Progenitor cell of endocrine pancreas (in vitro differentiated cells): ENCODE measurements around the gene MAGEB1. TPM values are rescaled to one million over a fixed set of nuclear protein-coding genes. Genes with fewer than 3 reads are reported as not detected.

Source experiments
- DNase-seq: peaks from one replicate; pipeline ENCODE4 v3.0.0; 2021; ENCODE audit warnings: low spot score; ENCODE audit not compliant: unreplicated experiment
- H3K27ac Mint-ChIP-seq: 2 replicates; pipeline ENCODE4 v1.8.0; 2021; ENCODE audit warnings: mild to moderate bottlenecking, moderate library complexity, mixed read lengths
- H3K27me3 Mint-ChIP-seq: 2 replicates; pipeline ENCODE4 v1.8.0; 2021; ENCODE audit warnings: mixed read lengths
- H3K36me3 Mint-ChIP-seq: 2 replicates; pipeline ENCODE4 v1.8.0; 2022; ENCODE audit warnings: mixed read lengths; ENCODE audit not compliant: insufficient read depth
- H3K4me1 Mint-ChIP-seq: 2 replicates; pipeline ENCODE4 v1.8.0; 2021; ENCODE audit warnings: low read depth, mixed read lengths
- H3K4me3 Mint-ChIP-seq: 2 replicates; pipeline ENCODE4 v1.8.0; 2021; ENCODE audit warnings: low read depth, mild to moderate bottlenecking, moderate library complexity, mixed read lengths
- H3K9me3 Mint-ChIP-seq: 2 replicates; pipeline ENCODE4 v1.8.0; 2021; ENCODE audit warnings: low read depth, mixed read lengths
- long read RNA-seq: library from polyadenylated mRNA; unstranded; transcript quantifications from one replicate; pipeline ENCODE4 v2.0.0, GENCODE V29; 2020
- total RNA-seq: library from RNA; stranded (reverse); gene quantifications from 2 replicates; pipeline ENCODE4 v1.2.1, GENCODE V29; 2021
- TF ChIP-seq, protein P1 (sequence below): fragments of 200-600 bp; sonication (generic); IDR thresholded peaks from one replicate; pipeline ENCODE4 v1.5.0; 2021; ENCODE audit warnings: antibody characterized with exemption, mild to moderate bottlenecking; ENCODE audit not compliant: unreplicated experiment

MAGEB1 gene, protein sequence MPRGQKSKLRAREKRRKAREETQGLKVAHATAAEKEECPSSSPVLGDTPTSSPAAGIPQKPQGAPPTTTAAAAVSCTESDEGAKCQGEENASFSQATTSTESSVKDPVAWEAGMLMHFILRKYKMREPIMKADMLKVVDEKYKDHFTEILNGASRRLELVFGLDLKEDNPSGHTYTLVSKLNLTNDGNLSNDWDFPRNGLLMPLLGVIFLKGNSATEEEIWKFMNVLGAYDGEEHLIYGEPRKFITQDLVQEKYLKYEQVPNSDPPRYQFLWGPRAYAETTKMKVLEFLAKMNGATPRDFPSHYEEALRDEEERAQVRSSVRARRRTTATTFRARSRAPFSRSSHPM
- total RNA-seq: not detected in 2 replicates
- long read RNA-seq: 0 reads

DNA sequence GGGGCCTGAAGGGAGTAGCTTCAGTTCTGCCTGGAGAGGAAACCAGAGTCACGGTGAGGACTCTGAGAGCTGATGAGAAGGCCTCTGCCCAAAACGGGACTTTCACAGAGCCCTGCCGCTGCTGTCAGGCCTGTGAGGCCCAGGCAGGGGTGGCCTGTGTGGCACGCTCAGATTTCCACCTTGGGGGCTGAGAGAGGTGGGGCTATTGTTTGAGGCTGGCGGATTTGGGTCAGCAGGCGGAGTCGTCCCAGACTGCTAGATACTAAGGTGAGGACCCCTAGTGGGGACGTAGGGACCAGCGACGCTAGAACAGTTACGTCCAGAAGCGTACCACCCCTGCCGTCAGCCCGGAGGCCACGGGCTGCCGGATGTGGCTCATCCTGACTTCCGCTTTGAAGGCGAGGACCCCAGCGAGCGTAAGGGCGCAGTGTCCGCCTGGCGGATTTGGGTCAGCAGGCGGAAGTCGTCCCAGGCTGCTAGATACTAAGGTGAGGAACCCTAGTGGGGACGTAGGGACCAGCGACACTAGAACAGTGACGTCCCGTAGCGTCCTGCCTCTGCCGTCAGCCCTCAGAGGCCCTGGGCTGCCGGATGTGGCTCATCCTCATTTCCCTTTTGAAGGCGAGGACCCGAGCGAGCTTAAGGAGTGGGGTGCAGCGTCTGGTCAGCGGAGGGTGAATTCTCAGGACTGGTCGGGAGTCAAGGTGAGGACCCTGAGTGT, at the start of gene MAGEB1:
TSS of gene MAGEB1 (plus strand) at position 378 of the 721 bp plus-strand sequence. CDS start 3,348 bp downstream, outside the sequence.
- Mint-ChIP-seq H3K27ac (no peak within 1 kb of the TSS), H3K27me3 (no peaks in the 10 kb centered on the region), H3K9me3 (no peaks in the 10 kb centered on the region), H3K36me3 (no peaks in the 10 kb centered on the region), H3K4me3 (no peak within 1 kb of the TSS), H3K4me1 (peaks cover 2% of the 10 kb centered on the region)
- DNase-seq: no peak
- TF ChIP-seq, protein P1, sequence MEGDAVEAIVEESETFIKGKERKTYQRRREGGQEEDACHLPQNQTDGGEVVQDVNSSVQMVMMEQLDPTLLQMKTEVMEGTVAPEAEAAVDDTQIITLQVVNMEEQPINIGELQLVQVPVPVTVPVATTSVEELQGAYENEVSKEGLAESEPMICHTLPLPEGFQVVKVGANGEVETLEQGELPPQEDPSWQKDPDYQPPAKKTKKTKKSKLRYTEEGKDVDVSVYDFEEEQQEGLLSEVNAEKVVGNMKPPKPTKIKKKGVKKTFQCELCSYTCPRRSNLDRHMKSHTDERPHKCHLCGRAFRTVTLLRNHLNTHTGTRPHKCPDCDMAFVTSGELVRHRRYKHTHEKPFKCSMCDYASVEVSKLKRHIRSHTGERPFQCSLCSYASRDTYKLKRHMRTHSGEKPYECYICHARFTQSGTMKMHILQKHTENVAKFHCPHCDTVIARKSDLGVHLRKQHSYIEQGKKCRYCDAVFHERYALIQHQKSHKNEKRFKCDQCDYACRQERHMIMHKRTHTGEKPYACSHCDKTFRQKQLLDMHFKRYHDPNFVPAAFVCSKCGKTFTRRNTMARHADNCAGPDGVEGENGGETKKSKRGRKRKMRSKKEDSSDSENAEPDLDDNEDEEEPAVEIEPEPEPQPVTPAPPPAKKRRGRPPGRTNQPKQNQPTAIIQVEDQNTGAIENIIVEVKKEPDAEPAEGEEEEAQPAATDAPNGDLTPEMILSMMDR: no peak

DNA sequence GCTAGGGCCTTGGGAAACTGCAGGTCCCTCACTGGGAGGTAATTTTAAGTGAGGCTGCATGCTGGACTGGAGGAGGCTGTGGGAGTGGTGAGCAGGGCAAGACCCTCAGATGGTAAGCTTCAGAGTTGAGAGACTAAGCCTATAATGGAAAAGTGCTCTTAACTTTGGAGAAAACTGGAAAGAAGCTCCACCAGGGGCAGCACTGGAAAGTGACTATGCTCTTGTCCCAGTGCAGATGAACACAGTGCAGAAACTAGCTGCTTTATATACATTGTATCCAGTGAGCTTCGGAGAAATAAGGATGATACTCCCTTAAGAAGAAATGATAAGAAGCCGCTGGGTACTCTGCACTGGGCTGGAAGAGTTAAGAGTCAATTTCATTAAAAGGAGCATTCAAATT, 34.8 kb upstream of the MAGEB1 start:
- H3K27ac Mint-ChIP-seq: no peak overlapping the region
- H3K36me3 Mint-ChIP-seq: no peaks in the 10 kb centered on the region
- no peaks in the 10 kb centered on the region for H3K4me1 Mint-ChIP-seq
- TF ChIP-seq, protein P1: no peak
- no peak overlapping the region for H3K4me3 Mint-ChIP-seq
- DNase-seq: no peak
- no peaks in the 10 kb centered on the region for H3K9me3 Mint-ChIP-seq
- H3K27me3 Mint-ChIP-seq: no peaks in the 10 kb centered on the region

DNA sequence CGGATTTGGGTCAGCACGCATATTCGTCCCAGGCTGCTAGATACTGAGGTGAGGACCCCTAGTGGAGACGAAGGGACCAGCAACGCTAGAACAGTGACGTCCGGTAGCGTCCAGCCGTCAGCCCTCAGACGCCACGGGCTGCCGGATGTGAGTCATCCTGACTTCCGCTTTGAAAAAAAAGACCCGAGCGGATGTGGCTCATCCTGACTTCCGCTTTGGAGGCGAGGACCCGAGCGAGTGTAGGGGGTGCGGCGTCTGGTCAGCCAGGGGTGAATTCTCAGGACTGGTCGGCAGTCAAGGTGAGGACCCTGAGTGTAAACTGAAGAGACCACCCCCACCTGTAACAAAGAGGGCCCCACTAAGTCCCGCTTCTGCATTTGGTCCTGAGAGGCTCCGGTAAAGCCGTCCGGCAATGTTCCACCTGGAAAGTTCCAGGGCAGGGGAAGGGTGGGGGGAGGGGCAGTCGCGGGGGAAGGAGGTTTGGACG, 31.5 kb upstream of the MAGEB1 start, which contains the start of gene MAGEB2:
TSS of gene MAGEB2 (plus strand) at position 207 of the 487 bp plus-strand sequence. CDS start 3,018 bp downstream, outside the sequence.
- TF ChIP-seq, protein P1: no peak
- no peaks in the 10 kb centered on the region for H3K9me3 Mint-ChIP-seq
- no peaks in the 10 kb centered on the region for H3K27me3 Mint-ChIP-seq
- H3K36me3 Mint-ChIP-seq: no peaks in the 10 kb centered on the region
- no peak within 1 kb of the TSS for H3K4me3 Mint-ChIP-seq
- no peak for DNase-seq
- no peak within 1 kb of the TSS for H3K27ac Mint-ChIP-seq
- H3K4me1 Mint-ChIP-seq: no peaks in the 10 kb centered on the region

DNA sequence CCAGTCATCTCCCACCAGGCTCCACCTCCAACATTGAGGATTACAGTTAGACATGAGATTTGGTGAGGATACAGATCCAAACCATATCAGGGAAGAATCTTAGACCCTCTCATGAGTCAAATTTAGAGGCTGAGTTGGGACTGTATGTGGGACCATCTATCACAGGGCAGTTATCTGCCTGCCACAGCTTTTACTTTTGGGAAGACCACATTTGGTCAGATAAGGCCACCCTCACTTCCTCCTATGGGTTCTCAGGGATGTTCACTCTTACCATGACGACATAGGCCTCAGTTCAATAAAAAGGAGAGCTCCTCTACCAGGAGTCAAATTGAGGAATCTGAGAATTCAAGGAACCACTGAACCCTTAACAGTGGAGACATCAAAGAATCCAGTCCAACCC, 29.5 kb upstream of the MAGEB1 start:
- H3K4me3 Mint-ChIP-seq: no peak overlapping the region
- H3K9me3 Mint-ChIP-seq: no peaks in the 10 kb centered on the region
- no peak overlapping the region for H3K27ac Mint-ChIP-seq
- no peaks in the 10 kb centered on the region for H3K4me1 Mint-ChIP-seq
- TF ChIP-seq, protein P1: no peak
- no peaks in the 10 kb centered on the region for H3K36me3 Mint-ChIP-seq
- DNase-seq: no peak
- no peaks in the 10 kb centered on the region for H3K27me3 Mint-ChIP-seq

DNA sequence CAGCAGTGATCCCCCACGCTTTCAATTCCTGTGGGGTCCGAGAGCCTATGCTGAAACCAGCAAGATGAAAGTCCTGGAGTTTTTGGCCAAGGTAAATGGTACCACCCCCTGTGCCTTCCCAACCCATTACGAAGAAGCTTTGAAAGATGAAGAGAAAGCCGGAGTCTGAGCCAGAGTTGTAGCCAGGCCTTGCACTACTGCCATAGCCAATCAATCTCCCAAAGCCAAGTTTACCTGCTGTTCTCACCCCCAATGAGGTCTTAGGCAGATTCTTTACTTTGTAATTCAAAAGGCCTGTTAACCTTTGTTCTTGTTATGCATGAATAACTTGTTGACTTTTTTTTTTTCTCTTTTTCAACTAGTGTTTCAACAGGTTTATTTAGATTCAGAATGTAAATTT, 27.6 kb upstream of the MAGEB1 start:
- H3K4me3 Mint-ChIP-seq: no peak overlapping the region
- no peak for DNase-seq
- no peaks in the 10 kb centered on the region for H3K9me3 Mint-ChIP-seq
- TF ChIP-seq, protein P1: no peak
- H3K36me3 Mint-ChIP-seq: no peaks in the 10 kb centered on the region
- H3K4me1 Mint-ChIP-seq: no peaks in the 10 kb centered on the region
- no peaks in the 10 kb centered on the region for H3K27me3 Mint-ChIP-seq
- no peak overlapping the region for H3K27ac Mint-ChIP-seq
